GM12878 (cell line): ENCODE results near the gene POT1. TPM values are rescaled to one million over a fixed set of nuclear protein-coding genes. Genes with fewer than 3 reads are reported as not detected.

Source experiments
- ATAC-seq: fragments of 200-7000 bp; cut with Tn5 transposase; 3 replicates; pipeline ENCODE4 v1.9.1; 2020; ENCODE audit warnings: mild to moderate bottlenecking, moderate library complexity
- BruUV-seq: library from RNA; stranded (reverse); fragments of 400-500 nt; replicated peaks from 2 replicates; lab custom pipeline; 2021; lab: Mats Ljungman, UMichigan
- CTCF ChIA-PET: fragments of 300-600 bp; sonication (Branson Sonifier 250); formaldehyde crosslinking; extraction: SDS; loops from one replicate; lab custom pipeline; 2021; ENCODE audit warnings: inconsistent platforms; lab: Yijun Ruan, JAX
- POLR2A ChIA-PET: fragments of 350-600 bp; formaldehyde crosslinking; extraction: SDS; loops from one replicate; lab custom pipeline; 2021; ENCODE audit warnings: inconsistent platforms; lab: Charles Lee
- RAD21 ChIA-PET: fragments of 300-600 bp; sonication (Branson Sonifier 250); formaldehyde crosslinking; loops from one replicate; lab custom pipeline; 2023; ENCODE audit warnings: antibody characterized with exemption; ENCODE audit not compliant: unreplicated experiment; lab: Charles Lee
- SMC1A ChIA-PET: fragments of 300-600 bp; sonication (Branson Sonifier 250); formaldehyde crosslinking; loops from one replicate; lab custom pipeline; 2023; ENCODE audit not compliant: unreplicated experiment, uncharacterized antibody; lab: Charles Lee
- DNase-seq: peaks from one replicate; pipeline ENCODE4 v3.0.0-alpha.2; 2011; ENCODE audit warnings: low read depth, low spot score
- FAIRE-seq: peaks from 3 replicates; lab custom pipeline; 2011; peaks lifted over from hg19 to GRCh38; lab: Jason Lieb, UNC
- H2AFZ ChIP-seq: 2 replicates; pipeline ENCODE4 v1.6.0; 2011; ENCODE audit warnings: low read depth, low read length, control low read depth; ENCODE audit not compliant: control insufficient read depth
- H3K27ac ChIP-seq: 2 replicates; pipeline ENCODE4 v1.5.1; 2011; ENCODE audit warnings: control low read depth; ENCODE audit not compliant: control insufficient read depth, insufficient read depth
- H3K27me3 ChIP-seq, 2 experiments: replicated peaks in 1 of 2; 2 replicates each; pipeline versions ENCODE4 v1.6.0 to v1.6.1; 2011; ENCODE audit warnings: low read length in 1 of 2; ENCODE audit not compliant: control insufficient read depth in 2 of 2, insufficient read depth in 2 of 2
- H3K36me3 ChIP-seq, 2 experiments: 2 replicates each; pipeline ENCODE4 v1.5.1; 2011; ENCODE audit warnings: low read length in 1 of 2; ENCODE audit not compliant: control insufficient read depth in 2 of 2, insufficient read depth in 2 of 2
- H3K4me1 ChIP-seq: 2 replicates; pipeline ENCODE4 v1.6.1; 2011; ENCODE audit warnings: mild to moderate bottlenecking, low read length, moderate library complexity, mixed read lengths; ENCODE audit not compliant: control insufficient read depth, insufficient read depth
- H3K4me2 ChIP-seq: 2 replicates; pipeline ENCODE4 v1.6.0; 2011; ENCODE audit warnings: control low read depth; ENCODE audit not compliant: control insufficient read depth, insufficient read depth
- H3K4me3 ChIP-seq: fragments of 200-600 bp; sonication (generic); 2 replicates; pipeline ENCODE4 v1.5.1; 2016
- H3K79me2 ChIP-seq: 2 replicates; pipeline ENCODE4 v1.6.0; 2011; ENCODE audit warnings: low read length; ENCODE audit not compliant: control insufficient read depth, insufficient read depth
- H3K9ac ChIP-seq: 2 replicates; pipeline ENCODE4 v1.8.0; 2011; ENCODE audit warnings: low read length, control low read depth, mixed read lengths; ENCODE audit not compliant: control insufficient read depth, insufficient read depth
- H3K9me3 ChIP-seq: replicated peaks from 3 replicates; pipeline ENCODE4 v1.5.1; 2011; ENCODE audit warnings: mild to moderate bottlenecking, low read length; ENCODE audit not compliant: control insufficient read depth, insufficient read depth
- H4K20me1 ChIP-seq: 2 replicates; pipeline ENCODE4 v1.6.0; 2011; ENCODE audit not compliant: control insufficient read depth, insufficient read depth
- EED ChIP-seq: sonication (generic); IDR thresholded peaks from 2 replicates; pipeline ENCODE4 v1.6.1; 2016; ENCODE audit warnings: antibody characterized with exemption, low read depth
- EP300 ChIP-seq, 2 experiments: fragments of 150-350 bp in 1 of 2; IDR thresholded peaks; 2 replicates each; pipeline ENCODE4 v1.6.1; 2011 to 2012; ENCODE audit warnings: low read depth in 2 of 2, low read length in 2 of 2, borderline replicate concordance in 1 of 2, improper control_type of control experiment in 1 of 2, inconsistent platforms in 1 of 2; ENCODE audit not compliant: control insufficient read depth in 1 of 2
- ETV6 ChIP-seq, 2 experiments: fragments of 450-650 bp in 1 of 2; IDR thresholded peaks in 1 of 2; conservative IDR thresholded peaks in 1 of 2; 2 replicates each; pipeline ENCODE4 v1.6.1; 2014; ENCODE audit warnings: antibody characterized with exemption in 1 of 2, borderline replicate concordance in 1 of 2, low read depth in 1 of 2, mild to moderate bottlenecking in 1 of 2, moderate library complexity in 1 of 2
- EZH2 ChIP-seq: IDR thresholded peaks from 2 replicates; pipeline ENCODE4 v1.6.1; 2012; ENCODE audit warnings: low read depth, mild to moderate bottlenecking, control low read depth, inconsistent platforms, low read length, borderline replicate concordance; ENCODE audit not compliant: control insufficient read depth
- FOS ChIP-seq: IDR thresholded peaks from 3 replicates; pipeline ENCODE4 v1.6.1; 2011; ENCODE audit warnings: borderline replicate concordance; ENCODE audit not compliant: insufficient read length; ENCODE audit errors: extremely low read depth
- NR2C2 ChIP-seq: IDR thresholded peaks from 2 replicates; pipeline ENCODE4 v1.6.1; 2011; ENCODE audit warnings: borderline replicate concordance, low read depth; ENCODE audit not compliant: control insufficient read depth, insufficient read length
- RAD51 ChIP-seq: fragments of 450-650 bp; IDR thresholded peaks from 2 replicates; pipeline ENCODE4 v1.6.1; 2016; ENCODE audit warnings: moderate library complexity, mild to moderate bottlenecking, inconsistent platforms
- RB1 ChIP-seq: fragments of 450-650 bp; formaldehyde crosslinking; IDR thresholded peaks from 2 replicates; pipeline ENCODE4 v1.6.1; 2017; ENCODE audit warnings: mild to moderate bottlenecking, borderline replicate concordance
- ZBED1 ChIP-seq: IDR thresholded peaks from 2 replicates; pipeline ENCODE4 v1.6.1; 2016; ENCODE audit warnings: borderline replicate concordance
- ZNF217 ChIP-seq: fragments of 450-650 bp; IDR thresholded peaks from 2 replicates; pipeline ENCODE4 v1.6.1; 2017; ENCODE audit warnings: antibody characterized with exemption, mild to moderate bottlenecking
- ZZZ3 ChIP-seq: IDR thresholded peaks from 2 replicates; pipeline ENCODE4 v1.6.1; 2011; ENCODE audit warnings: low read depth; ENCODE audit not compliant: control insufficient read depth, insufficient read length
- WGBS: methylation state at CpG from one replicate; pipeline ENCODE4 v1.1.6; 2016; ENCODE audit warnings: low lambda C conversion rate; ENCODE audit not compliant: insufficient replicate concordance, insufficient coverage; ENCODE audit errors: missing lambda C conversion rate; 5-methylcytosine and 5-hydroxymethylcytosine counted together
- in situ Hi-C: fragments of 300-500 bp; cut with MboI; formaldehyde crosslinking; loops from 9 replicates; pipeline ENCODE4 v1.14.3; 2018; ENCODE audit warnings: mixed read lengths
- intact Hi-C: fragments of 100-400 bp; cut with micrococcal nuclease; formaldehyde crosslinking; loops from one replicate; pipeline ENCODE4 v1.14.2; 2022; ENCODE audit not compliant: unreplicated experiment
- polyA plus RNA-seq, 11 experiments: library from polyadenylated mRNA; depleted of rRNA in 4 of 11; unstranded in 6 of 11; stranded (reverse) in 5 of 11; fragments of >200 nt; fragmentation: Nextera tagmentation in 4 of 11; fragmentation: Illumina TruSeq in 1 of 11; extraction: Ambion mirVana in 4 of 11; extraction: Trizol in 1 of 11; gene quantifications; 1 replicate in 1 of 11; 2 replicates in 10 of 11; pipeline versions ENCODE4 v1.2.1 to v1.2.3, GENCODE V29; 2011 to 2016; ENCODE audit warnings: inconsistent platforms in 2 of 11, missing spikeins in 2 of 11, low read depth in 1 of 11
- total RNA-seq, 4 experiments: library from RNA; depleted of rRNA in 3 of 4; stranded (reverse); fragments of >200 nt in 3 of 4; fragmentation: Illumina TruSeq in 1 of 4; extraction: Trizol in 1 of 4; gene quantifications; 2 replicates each; pipeline versions ENCODE4 v1.2.1 to v1.2.3, GENCODE V29; 2013 to 2021
- TF ChIP-seq, protein P1 (sequence below): fragments of 450-650 bp; formaldehyde crosslinking; IDR thresholded peaks from 2 replicates; pipeline ENCODE4 v1.4.0; 2020; ENCODE audit warnings: mild to moderate bottlenecking, moderate library complexity

The POT1 gene
- total and polyA plus RNA-seq, 10 of the 15 experiments (the other 5 are each of a cell fraction or from before 2014, with no cell fraction given): 16.3 to 87.0 (median 33.9) TPM

DNA sequence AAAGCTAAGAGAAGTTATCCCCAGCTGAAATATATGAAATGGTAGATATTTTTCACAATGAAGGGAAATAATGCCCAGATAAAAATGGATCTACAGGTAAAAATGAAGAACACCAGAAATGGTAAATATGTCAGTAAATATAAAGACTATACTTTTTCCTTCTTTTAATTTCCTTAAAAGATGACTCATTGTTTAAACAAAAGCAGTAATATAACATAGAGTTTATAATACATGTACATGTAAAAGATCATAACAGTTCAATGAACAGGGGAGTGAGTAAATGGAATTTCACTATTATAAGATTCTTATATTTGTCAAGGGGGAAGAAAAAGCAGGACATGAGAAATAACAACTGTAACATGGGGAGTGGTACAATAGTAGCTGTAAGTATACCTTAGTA is 7.4 kb downstream of the POT1 start:
- RAD21 ChIA-PET: no interaction called here
- ATAC-seq (no peak), DNase-seq (no peak), FAIRE-seq (no peak)
- H3K4me3 ChIP-seq: no peak overlapping the region
- in situ Hi-C loops (no loop called here), intact Hi-C loops (loop anchor here (10.0 kb wide), 1 partner anchor 1367 kb away; the partner anchor contains the start of gene NDUFA5)
- H3K27me3 ChIP-seq: no peaks in the 10 kb centered on the region
- no peaks in the 10 kb centered on the region; the same call in 2 of the 3 replicates for H3K9me3 ChIP-seq
- H3K4me2 ChIP-seq: peak overlapping the region; percentile 13; the same call in 1 of the 2 replicates
- CTCF ChIA-PET: no interaction called here
- POLR2A ChIA-PET: no interaction called here
- TF ChIP-seq FOS (no peak), EED (no peak), ZBED1 (no peak), ZZZ3 (no peak), ETV6 (conservative IDR thresholded peaks at IDR 0.05 in 1 of 2, IDR thresholded peaks at IDR 0.05 in 1 of 2; ENCODE audit: borderline replicate concordance in 1 of 2, low read depth in 1 of 2) (no peak)
- SMC1A ChIA-PET: interaction anchor here (1.0 to 2.1 kb wide), 2 partner anchors 9 to 11 kb away, joined by 3 to 9 read pairs; no protein-coding TSS in a partner anchor
- H3K36me3 ChIP-seq: peaks cover 0 to 3% of the 10 kb centered on the region in 2 experiments; a peak in 1 of 4 replicates
- H3K4me1 ChIP-seq: no peaks in the 10 kb centered on the region; the same call in 1 of the 2 replicates
- no TSS peak for BruUV-seq
- H4K20me1 ChIP-seq: no peaks in the 10 kb centered on the region
- H3K79me2 ChIP-seq: peaks cover 73% of the 10 kb centered on the region
- H2AFZ ChIP-seq: no peak overlapping the region
- H3K9ac ChIP-seq: no peak overlapping the region
- H3K27ac ChIP-seq: no peak overlapping the region

DNA sequence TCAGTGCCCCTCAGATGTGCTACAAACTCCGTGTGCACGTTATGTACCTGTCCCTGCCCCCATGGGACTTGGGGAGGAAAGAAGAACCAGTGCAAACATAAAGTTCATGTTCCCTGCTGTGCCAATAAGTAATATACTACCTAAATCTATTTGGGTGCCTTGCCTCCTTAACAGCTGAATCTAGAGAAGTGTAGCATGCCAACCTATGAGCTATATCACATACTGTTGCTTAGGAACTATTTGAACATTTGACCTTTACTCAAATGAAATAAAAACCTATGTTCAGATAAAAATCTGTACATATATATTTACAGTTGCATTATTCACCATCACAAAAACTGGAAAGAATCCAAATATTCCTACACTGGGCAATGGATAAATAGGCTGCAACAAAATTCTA is 9.8 kb downstream of the POT1 start:
- intact Hi-C loops: loop anchor here (10.0 kb wide), 1 partner anchor 1365 kb away; the partner anchor contains the start of gene NDUFA5
- H3K27me3 ChIP-seq: no peaks in the 10 kb centered on the region
- H3K9ac ChIP-seq: no peak overlapping the region
- ATAC-seq (no peak), DNase-seq (no peak), FAIRE-seq (no peak)
- no peak overlapping the region for H3K27ac ChIP-seq
- 59% methylated on average over 2 of the region's 2 CpGs for WGBS
- in situ Hi-C loops: no loop called here
- H4K20me1 ChIP-seq: no peaks in the 10 kb centered on the region
- H3K9me3 ChIP-seq: no peaks in the 10 kb centered on the region; the same call in 2 of the 3 replicates
- ChIA-PET CTCF (interaction anchor here (1.3 to 2.4 kb wide), 3 partner anchors 9 to 26 kb away, joined by 4 to 13 read pairs (median 6); partner anchors contain the start of gene POT1), RAD21 (interaction anchor here (1.3 kb wide), 1 partner anchor 10 kb away, joined by 6 read pairs; the partner anchor contains the start of gene POT1), POLR2A (interaction anchor here (2.1 kb wide), 1 partner anchor 10 kb away, joined by 10 read pairs; the partner anchor contains the start of gene POT1), SMC1A (interaction anchor here (1.1 to 8.0 kb wide), 4 partner anchors 9 to 37 kb away, joined by 3 to 56 read pairs (median 4); partner anchors contain the start of gene POT1)
- peaks cover 17% of the 10 kb centered on the region for H3K4me1 ChIP-seq
- no peak overlapping the region for H2AFZ ChIP-seq
- no peak overlapping the region for H3K4me3 ChIP-seq
- no peak overlapping the region for H3K4me2 ChIP-seq
- BruUV-seq: no TSS peak
- H3K36me3 ChIP-seq: peaks cover 0 to 3% of the 10 kb centered on the region in 2 experiments; a peak in 1 of 4 replicates
- peaks cover 72% of the 10 kb centered on the region for H3K79me2 ChIP-seq
- no peak for TF ChIP-seq RB1
- TF ChIP-seq, protein P1, sequence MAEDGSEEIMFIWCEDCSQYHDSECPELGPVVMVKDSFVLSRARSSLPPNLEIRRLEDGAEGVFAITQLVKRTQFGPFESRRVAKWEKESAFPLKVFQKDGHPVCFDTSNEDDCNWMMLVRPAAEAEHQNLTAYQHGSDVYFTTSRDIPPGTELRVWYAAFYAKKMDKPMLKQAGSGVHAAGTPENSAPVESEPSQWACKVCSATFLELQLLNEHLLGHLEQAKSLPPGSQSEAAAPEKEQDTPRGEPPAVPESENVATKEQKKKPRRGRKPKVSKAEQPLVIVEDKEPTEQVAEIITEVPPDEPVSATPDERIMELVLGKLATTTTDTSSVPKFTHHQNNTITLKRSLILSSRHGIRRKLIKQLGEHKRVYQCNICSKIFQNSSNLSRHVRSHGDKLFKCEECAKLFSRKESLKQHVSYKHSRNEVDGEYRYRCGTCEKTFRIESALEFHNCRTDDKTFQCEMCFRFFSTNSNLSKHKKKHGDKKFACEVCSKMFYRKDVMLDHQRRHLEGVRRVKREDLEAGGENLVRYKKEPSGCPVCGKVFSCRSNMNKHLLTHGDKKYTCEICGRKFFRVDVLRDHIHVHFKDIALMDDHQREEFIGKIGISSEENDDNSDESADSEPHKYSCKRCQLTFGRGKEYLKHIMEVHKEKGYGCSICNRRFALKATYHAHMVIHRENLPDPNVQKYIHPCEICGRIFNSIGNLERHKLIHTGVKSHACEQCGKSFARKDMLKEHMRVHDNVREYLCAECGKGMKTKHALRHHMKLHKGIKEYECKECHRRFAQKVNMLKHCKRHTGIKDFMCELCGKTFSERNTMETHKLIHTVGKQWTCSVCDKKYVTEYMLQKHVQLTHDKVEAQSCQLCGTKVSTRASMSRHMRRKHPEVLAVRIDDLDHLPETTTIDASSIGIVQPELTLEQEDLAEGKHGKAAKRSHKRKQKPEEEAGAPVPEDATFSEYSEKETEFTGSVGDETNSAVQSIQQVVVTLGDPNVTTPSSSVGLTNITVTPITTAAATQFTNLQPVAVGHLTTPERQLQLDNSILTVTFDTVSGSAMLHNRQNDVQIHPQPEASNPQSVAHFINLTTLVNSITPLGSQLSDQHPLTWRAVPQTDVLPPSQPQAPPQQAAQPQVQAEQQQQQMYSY (CRISPR knock-in tag): no peak
- TF ChIP-seq NR2C2: no peak
- no peak for TF ChIP-seq RAD51
- no peak for TF ChIP-seq EP300 (IDR thresholded peaks at IDR 0.05; ENCODE audit: borderline replicate concordance in 1 of 2, control insufficient read depth in 1 of 2, low read depth in 2 of 2, low read length in 2 of 2)
- no peak for TF ChIP-seq EZH2
- TF ChIP-seq ZNF217: no peak
